ENCODE measurements around the gene MCF2L. TPM values are rescaled to one million over a fixed set of nuclear protein-coding genes. Genes with fewer than 3 reads are reported as not detected.

MCF2L gene
- total RNA-seq, 2 donors from 2014 or later, result 0.56 to 0.74 TPM

DNA sequence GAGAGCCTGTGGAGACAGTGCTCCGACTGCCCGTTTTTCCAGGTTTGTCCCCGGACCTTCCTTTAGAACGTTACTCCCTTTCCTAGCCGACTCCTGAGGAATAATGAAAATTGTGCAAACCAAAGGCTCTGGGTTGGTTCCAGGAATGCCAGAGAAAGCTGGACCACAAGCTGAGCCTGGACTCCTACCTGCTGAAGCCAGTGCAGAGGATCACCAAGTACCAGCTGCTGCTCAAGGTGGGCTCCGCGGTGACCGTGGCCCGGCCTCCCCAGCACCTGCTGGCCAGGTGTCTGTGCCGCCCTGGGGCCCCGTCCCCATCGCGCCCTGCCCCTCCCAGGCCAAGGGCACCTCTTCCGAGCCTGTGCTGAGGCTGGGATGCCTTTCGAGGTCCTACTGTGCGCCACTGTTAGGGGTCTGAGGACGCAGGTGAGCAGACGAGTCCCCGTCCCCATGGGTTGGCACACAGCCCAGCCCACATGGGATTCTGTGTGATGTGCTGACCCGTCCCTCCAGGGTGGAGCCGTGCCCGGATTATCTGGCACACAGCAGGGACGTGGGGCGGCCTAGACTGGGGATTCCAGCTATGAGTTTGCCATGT, 116.0 kb downstream of the MCF2L start:
- Mint-ChIP-seq H3K9me3 (no peaks in the 10 kb centered on the region), H3K27me3 (no peaks in the 10 kb centered on the region), H3K36me3 (no peaks in the 10 kb centered on the region), H3K4me1 (ENCODE audit: low read depth in 2 of 2) (no peaks in the 10 kb centered on the region), H3K4me3 (no peak overlapping the region), H3K27ac (no peak overlapping the region)
- ATAC-seq, result no peak
- no peak for DNase-seq (ENCODE audit: low spot score)

DNA sequence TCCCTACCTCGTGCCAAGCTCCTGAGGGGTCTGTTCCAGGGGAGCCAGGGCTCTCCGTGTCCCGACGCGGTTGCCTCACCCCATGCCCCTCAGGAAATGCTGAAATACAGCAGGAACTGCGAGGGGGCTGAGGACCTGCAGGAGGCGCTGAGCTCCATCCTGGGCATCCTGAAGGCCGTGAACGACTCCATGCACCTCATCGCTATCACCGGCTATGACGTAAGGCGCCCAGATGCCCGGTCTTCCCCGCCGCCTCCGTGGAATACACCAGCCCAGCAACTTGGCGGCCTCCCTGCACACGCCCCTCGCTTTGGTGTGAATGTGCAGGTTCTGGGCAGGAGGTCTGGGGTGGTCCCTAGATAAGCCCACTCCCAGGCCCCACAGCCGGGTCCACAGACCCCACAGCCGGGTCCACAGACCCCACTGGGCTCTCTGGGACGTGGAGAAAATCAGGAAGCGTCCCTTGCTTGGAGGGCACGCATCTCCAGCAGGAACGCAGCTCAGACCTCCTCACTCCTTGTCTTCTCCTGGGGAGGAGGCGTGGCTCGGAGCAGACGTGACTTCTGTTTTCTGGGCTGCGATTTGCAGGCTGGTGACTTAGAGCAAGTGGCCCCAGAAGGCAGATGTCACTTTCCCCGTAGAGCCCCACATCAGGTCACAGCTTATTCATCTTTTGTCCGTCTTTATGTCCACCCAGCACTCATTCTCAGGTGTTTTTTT, 117.2 kb downstream of the MCF2L start:
- ATAC-seq, result no peak
- no peak overlapping the region for H3K27ac Mint-ChIP-seq
- no peak overlapping the region for H3K4me3 Mint-ChIP-seq
- H3K9me3 Mint-ChIP-seq, result no peaks in the 10 kb centered on the region
- DNase-seq (ENCODE audit: low spot score), result peak; percentile 0
- H3K27me3 Mint-ChIP-seq, result no peaks in the 10 kb centered on the region
- H3K4me1 Mint-ChIP-seq (ENCODE audit: low read depth in 2 of 2), result no peaks in the 10 kb centered on the region
- H3K36me3 Mint-ChIP-seq, result no peaks in the 10 kb centered on the region

DNA sequence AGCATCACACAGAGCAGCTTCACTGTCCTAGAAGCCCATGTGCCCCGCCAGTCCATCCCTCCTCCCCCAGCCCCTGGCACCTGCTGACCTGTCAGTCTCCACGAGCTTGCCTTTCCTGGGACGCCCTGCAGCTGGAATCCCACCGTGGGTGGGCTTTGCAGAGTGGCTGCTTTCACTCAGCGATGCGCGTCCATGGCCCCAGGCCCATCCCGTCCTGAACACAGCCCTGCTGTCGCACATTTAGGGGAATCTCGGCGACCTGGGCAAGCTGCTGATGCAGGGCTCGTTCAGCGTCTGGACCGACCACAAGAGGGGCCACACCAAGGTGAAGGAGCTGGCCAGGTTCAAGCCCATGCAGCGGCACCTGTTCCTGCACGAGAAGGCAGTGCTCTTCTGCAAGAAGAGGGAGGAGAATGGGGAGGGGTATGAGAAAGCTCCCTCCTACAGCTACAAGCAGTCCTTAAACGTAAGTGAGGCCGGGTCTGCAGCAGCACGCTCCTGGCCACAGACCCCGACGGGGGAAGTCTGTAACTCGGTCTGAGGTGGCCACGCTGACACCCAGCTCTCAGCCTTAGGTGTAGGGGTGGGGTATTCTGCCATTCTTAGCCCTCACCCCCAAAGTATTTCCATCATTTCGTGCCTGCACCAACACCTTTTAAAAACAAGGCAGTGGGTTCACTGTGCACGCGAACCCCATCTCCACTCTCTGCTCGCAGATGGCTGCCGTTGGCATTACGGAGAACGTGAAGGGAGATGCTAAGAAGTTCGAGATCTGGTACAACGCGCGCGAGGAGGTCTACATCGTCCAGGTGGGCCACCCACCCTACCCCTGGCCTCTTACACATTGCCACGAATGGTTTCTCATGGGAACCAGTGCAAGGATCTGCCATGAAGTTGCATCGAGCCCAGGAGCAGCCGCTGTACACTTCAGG, 118.2 kb downstream of the MCF2L start:
- H3K36me3 Mint-ChIP-seq, result no peaks in the 10 kb centered on the region
- no peaks in the 10 kb centered on the region for H3K27me3 Mint-ChIP-seq
- no peaks in the 10 kb centered on the region for H3K4me1 Mint-ChIP-seq (ENCODE audit: low read depth in 2 of 2)
- no peak overlapping the region for H3K4me3 Mint-ChIP-seq
- ATAC-seq, result no peak
- no peaks in the 10 kb centered on the region for H3K9me3 Mint-ChIP-seq
- no peak overlapping the region for H3K27ac Mint-ChIP-seq
- peak; percentile 42 for DNase-seq (ENCODE audit: low spot score)

DNA sequence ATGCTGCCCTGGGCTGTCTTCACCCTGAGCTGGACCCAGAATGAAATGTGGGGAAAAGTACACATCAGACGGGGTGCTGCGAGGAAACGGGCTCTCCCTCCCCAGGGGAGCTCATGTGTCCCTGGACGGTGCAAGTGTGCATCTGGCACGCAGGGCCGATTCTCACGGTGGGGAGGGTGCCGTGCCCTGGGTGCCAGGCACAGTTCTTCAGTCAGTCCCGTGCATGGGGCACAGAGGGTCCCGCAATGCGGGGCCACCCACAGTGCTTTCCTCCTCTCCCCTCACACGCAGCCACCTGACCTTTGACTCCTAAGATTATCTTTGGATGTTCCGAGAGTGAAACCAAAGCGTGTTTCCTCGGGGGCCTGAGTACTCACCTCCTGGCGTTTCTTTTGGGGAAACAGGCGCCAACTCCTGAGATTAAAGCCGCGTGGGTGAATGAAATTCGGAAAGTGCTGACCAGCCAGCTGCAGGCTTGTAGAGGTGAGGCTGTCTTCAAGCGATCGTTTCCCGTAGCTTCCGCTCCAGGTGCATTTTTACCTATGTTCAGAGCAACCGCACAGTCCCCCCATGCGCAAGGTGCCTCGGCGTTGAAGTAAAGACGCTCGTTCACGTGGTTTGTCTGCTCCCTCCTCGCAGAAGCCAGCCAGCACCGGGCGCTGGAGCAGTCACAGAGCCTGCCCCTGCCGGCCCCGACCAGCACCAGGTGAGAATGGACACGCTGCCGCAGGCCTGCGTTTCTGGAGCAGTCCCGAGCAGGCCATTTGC, 119.1 kb downstream of the MCF2L start:
- DNase-seq (ENCODE audit: low spot score) (no peak), ATAC-seq (no peak)
- no peaks in the 10 kb centered on the region for H3K36me3 Mint-ChIP-seq
- no peaks in the 10 kb centered on the region for H3K4me1 Mint-ChIP-seq (ENCODE audit: low read depth in 2 of 2)
- no peaks in the 10 kb centered on the region for H3K27me3 Mint-ChIP-seq
- no peak overlapping the region for H3K27ac Mint-ChIP-seq
- no peaks in the 10 kb centered on the region for H3K9me3 Mint-ChIP-seq
- no peak overlapping the region for H3K4me3 Mint-ChIP-seq

DNA sequence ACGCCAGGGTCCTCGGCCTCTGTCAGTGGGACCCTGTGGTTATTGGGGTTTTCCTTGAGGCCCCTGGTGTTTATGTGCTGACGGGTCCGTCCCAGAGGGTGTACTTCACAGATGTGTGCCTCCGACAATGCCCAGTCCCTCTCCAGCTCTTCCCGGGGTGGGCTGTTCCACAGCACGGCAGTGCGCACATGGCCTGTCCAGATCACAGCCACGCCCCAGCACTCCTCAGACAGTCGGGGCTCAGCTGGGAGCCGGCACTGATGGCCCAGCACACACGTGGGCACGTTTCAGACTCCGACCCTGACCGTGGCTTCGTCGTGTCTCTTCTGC, 119.6 kb downstream of the MCF2L start:
- Mint-ChIP-seq H3K27ac (no peak overlapping the region), H3K9me3 (no peaks in the 10 kb centered on the region), H3K27me3 (no peaks in the 10 kb centered on the region), H3K4me3 (no peak overlapping the region), H3K36me3 (no peaks in the 10 kb centered on the region), H3K4me1 (ENCODE audit: low read depth in 2 of 2) (no peaks in the 10 kb centered on the region)
- ATAC-seq, result no peak
- no peak for DNase-seq (ENCODE audit: low spot score)

DNA sequence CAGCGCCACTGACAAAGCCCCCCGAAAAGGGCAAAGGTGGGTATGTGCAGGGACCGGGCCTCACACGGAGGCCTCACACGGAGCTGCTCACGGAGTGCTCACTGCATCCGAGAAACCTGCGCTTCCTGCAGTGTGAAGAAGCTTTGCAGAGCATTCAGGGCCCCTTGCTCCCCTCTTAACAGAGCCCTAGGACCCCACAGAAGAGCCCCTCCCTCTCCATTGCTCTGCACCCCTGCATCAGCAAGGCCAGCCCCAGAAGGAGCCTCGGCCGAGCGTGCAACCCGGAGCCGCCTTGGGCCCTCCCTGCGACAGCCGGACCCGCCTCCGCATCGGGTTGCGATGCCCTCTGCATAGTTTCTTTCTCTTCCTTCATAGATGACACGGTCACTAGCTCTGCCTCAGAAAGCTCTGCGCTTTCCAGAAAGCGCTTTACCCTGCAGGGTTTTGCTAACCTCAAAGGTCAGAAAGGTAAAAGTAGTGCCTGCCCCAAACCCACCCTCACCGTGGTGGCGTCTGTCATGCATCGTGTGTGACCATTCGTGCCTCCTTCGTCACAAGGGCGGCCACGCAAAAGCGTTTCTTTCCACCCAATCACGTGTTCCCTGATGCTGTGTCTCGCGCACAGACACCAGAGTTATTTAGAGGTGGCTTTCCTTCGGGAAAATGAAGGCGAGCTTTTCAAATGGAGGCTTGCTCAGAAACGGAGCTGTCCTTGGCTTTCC, 120.8 kb downstream of the MCF2L start:
- Mint-ChIP-seq H3K9me3 (no peaks in the 10 kb centered on the region), H3K4me3 (no peak overlapping the region), H3K4me1 (ENCODE audit: low read depth in 2 of 2) (no peaks in the 10 kb centered on the region), H3K27ac (no peak overlapping the region), H3K27me3 (no peaks in the 10 kb centered on the region), H3K36me3 (no peaks in the 10 kb centered on the region)
- DNase-seq (ENCODE audit: low spot score), result no peak
- no peak for ATAC-seq

DNA sequence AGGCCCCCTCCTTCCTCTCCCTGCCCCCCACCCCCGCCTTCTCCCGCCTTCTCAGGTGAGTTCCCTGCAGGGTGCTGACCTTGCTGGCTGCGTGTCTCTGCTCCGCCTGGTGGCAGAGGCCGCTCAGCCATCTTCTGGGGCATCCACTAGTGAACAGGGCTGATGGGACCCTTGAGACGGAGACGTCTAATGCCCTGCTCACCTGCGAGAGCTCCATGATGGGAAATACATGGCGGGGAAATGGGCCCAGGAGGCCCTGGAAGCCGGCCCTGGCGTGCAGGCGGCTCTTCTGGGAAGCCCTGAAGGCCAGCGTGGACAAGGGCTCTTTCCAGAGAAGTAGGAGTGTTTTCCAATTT, 121.4 kb downstream of the MCF2L start:
- Mint-ChIP-seq H3K4me3 (no peak overlapping the region), H3K27me3 (no peaks in the 10 kb centered on the region), H3K27ac (no peak overlapping the region), H3K9me3 (no peaks in the 10 kb centered on the region), H3K4me1 (ENCODE audit: low read depth in 2 of 2) (no peaks in the 10 kb centered on the region), H3K36me3 (no peaks in the 10 kb centered on the region)
- no peak for ATAC-seq
- DNase-seq (ENCODE audit: low spot score), result no peak

DNA sequence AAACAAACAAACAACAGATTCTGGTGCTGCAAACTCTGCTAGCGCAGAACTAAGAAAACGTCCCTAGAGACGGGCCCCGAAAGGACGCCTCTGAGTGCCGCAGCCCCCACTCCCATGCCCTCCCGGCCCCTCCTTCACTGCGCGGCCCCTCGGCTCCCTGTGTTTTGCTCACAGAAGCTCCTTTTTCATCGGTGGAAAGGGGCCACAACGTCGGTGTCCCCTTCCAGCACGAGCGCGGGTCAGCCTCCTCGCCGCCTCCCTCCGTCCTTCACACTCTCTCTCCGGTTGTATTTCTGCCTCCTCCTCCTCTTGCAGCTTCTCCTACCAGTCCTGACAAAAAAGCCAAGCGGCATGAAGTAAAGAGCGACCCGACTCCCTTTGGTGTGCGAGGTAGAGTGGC, 121.8 kb downstream of the MCF2L start:
- H3K36me3 Mint-ChIP-seq, result no peaks in the 10 kb centered on the region
- no peak overlapping the region for H3K27ac Mint-ChIP-seq
- ATAC-seq, result no peak
- no peaks in the 10 kb centered on the region for H3K4me1 Mint-ChIP-seq (ENCODE audit: low read depth in 2 of 2)
- no peaks in the 10 kb centered on the region for H3K27me3 Mint-ChIP-seq
- H3K9me3 Mint-ChIP-seq, result no peaks in the 10 kb centered on the region
- no peak overlapping the region for H3K4me3 Mint-ChIP-seq
- DNase-seq (ENCODE audit: low spot score), result no peak

DNA sequence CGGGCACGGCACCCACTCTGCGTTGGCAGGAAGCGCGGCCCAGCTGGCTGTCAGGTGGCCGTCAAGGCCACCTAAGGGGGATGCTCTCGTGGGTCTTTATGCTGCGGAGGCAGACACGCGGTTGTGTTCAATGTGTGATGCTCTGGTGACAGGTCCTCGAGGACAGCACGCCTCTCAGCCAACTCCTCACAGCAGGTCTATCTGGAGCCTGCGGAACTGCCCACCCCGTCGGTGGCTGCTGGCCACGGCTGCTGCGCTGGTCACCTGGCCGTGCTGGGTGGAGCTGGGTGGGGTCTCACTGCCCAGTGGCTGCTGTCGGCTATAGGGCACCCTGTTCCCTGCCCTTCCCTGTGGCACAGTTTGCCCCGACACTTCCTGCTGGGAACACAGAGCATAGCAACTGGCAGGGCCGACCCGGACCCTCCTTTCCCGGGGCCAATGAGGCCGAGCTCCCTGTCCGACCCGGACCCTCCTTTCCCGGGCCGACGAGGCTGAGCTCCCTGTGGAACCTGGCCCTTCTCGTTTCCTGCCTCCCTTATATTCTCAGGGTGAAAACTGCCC, 122.3 kb downstream of the MCF2L start:
- DNase-seq (ENCODE audit: low spot score), result no peak
- ATAC-seq, result no peak
- no peaks in the 10 kb centered on the region for H3K4me1 Mint-ChIP-seq (ENCODE audit: low read depth in 2 of 2)
- H3K27ac Mint-ChIP-seq, result no peak overlapping the region
- H3K9me3 Mint-ChIP-seq, result no peaks in the 10 kb centered on the region
- no peak overlapping the region for H3K4me3 Mint-ChIP-seq
- H3K27me3 Mint-ChIP-seq, result no peaks in the 10 kb centered on the region
- H3K36me3 Mint-ChIP-seq, result no peaks in the 10 kb centered on the region

DNA sequence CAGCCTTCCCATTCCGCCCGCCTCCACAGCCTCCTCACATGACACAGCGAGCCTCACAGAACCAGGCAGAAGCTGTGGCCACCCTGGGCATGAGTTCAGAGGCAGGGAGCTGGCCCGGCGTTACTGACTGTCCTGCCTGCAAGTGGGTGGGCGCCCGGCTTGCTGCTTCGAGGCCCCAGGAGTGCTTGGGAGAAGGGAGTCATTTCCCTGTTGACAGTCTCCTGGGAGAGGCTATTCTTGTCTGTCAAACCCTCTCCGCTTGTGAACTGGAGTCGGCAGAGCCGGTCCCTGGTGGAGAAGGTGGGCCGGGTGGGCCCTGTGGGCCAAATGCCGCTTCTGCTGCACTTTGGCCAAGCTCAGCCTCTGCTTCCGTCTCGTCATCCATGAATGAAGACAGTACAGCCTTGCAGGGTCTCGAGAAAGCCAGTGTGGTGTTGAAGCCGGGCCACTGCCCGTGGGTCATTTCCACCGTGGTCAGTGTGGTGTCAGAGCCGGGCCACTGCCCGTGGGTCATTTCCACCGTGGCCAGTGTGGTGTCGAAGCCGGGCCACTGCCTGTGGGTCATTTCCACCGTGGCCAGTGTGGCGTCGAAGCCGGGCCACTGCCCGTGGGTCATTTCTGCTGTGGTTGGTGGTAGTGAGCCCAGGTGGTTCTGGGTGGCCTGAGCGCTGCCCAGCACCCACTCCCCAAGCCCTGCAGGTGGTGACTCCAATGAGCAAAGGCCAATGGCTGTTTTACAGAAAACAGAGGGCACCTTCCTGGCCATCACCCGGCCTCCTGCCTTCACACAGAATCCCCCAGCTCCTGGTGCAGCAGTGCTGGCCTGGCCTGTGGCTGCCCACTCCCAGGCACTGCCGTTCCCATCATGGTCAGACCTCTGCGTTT, 123.1 kb downstream of the MCF2L start:
- no peak for ATAC-seq
- Mint-ChIP-seq H3K27ac (no peak overlapping the region), H3K27me3 (no peaks in the 10 kb centered on the region), H3K9me3 (no peaks in the 10 kb centered on the region), H3K4me3 (no peak overlapping the region), H3K4me1 (ENCODE audit: low read depth in 2 of 2) (no peaks in the 10 kb centered on the region), H3K36me3 (no peaks in the 10 kb centered on the region)
- DNase-seq (ENCODE audit: low spot score), result no peak

DNA sequence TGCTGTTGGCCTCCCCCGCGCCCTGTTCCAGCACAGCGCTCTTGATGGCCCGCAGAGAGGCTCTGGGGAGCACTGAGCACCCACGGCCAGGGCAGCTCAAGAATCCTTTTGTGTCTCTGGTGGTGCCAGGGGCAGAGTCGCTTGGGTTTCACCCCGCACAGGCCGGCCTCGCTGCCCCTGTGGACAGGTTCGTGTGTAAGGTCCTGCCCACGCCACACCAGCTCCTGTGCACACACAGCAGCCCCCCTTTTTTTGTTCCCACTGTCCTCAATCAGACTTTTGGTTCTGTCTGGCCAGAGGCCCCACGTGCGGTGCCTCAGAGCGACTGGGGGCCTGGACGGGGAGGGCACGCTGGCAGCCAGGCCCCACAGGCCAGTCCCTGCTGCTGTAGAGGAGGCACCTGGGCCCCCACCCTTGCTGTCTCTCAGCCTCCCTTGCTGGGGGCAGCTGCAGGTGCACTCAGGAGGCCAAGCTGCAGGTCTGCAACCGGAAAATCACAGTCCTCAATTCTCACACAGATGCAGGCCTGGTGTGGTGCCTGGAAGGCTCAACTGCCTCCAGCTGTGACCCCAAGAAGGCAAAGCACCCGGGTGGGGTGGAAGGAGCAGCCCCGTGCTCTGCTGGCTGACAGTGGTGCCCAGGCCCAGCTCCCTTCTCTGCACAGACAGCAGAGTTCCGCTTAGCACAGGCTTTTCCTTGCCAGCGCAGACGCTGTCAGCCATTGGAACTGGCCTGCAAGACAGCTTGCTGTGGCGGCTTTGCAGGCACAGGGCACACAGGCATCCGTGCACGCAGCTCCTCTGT, 124.0 kb downstream of the MCF2L start:
- no peak overlapping the region for H3K27ac Mint-ChIP-seq
- no peaks in the 10 kb centered on the region for H3K27me3 Mint-ChIP-seq
- no peaks in the 10 kb centered on the region for H3K36me3 Mint-ChIP-seq
- no peaks in the 10 kb centered on the region for H3K9me3 Mint-ChIP-seq
- no peak for ATAC-seq
- DNase-seq (ENCODE audit: low spot score), result no peak
- no peaks in the 10 kb centered on the region for H3K4me1 Mint-ChIP-seq (ENCODE audit: low read depth in 2 of 2)
- H3K4me3 Mint-ChIP-seq, result no peak overlapping the region
